Measurements from ENCODE around the gene PFKFB3. TPM values are rescaled to one million over a fixed set of nuclear protein-coding genes. Genes with fewer than 3 reads are reported as not detected.
A peak's percentile ranks its signal among the peaks of the same experiment; 100 is the strongest.

Gene PFKFB3
- total and polyA plus RNA-seq, 4 donors = 24.9 to 54.8 (median 39.3) TPM

- H3K4me3 ChIP-seq (ENCODE audit: low read depth, low read length) = no peak overlapping the region
- H3K4me1 ChIP-seq (ENCODE audit: control insufficient read depth, insufficient read depth, low read length) = peaks cover 16% of the 10 kb centered on the region
- peaks cover 13% of the 10 kb centered on the region for H3K27me3 ChIP-seq (ENCODE audit: control insufficient read depth, insufficient read depth, low read length)
- no peaks in the 10 kb centered on the region for H3K36me3 ChIP-seq (ENCODE audit: control insufficient read depth, insufficient read depth, low read length)
- H3K9me3 ChIP-seq (ENCODE audit: control insufficient read depth, insufficient read depth, low read length) = no peaks in the 10 kb centered on the region
- no peak overlapping the region for H3K27ac ChIP-seq (ENCODE audit: low read depth, low read length)
- DNase-seq (ENCODE audit: low read depth in 4 of 6, low spot score in 6 of 6) = no peak
- WGBS (ENCODE audit: insufficient coverage) = 80% methylated on average over 3 of the region's 6 CpGs
Observed at GRCh38 chr10:6198171-6198570, 4.6 kb upstream of the PFKFB3 start.

GRCh38 chr10:6199131-6199733 is 3.5 kb upstream of the PFKFB3 start:
- Histone ChIP-seq H3K9me3 (ENCODE audit: control insufficient read depth, insufficient read depth, low read length) (no peaks in the 10 kb centered on the region), H3K27ac (ENCODE audit: low read depth, low read length) (no peak overlapping the region), H3K36me3 (ENCODE audit: control insufficient read depth, insufficient read depth, low read length) (peaks cover 2% of the 10 kb centered on the region), H3K4me3 (ENCODE audit: low read depth, low read length) (no peak overlapping the region), H3K27me3 (ENCODE audit: control insufficient read depth, insufficient read depth, low read length) (peaks cover 13% of the 10 kb centered on the region), H3K4me1 (ENCODE audit: control insufficient read depth, insufficient read depth, low read length) (peaks cover 23% of the 10 kb centered on the region)
- 93% methylated on average over 1 of the region's 6 CpGs for WGBS (ENCODE audit: insufficient coverage)
- DNase-seq (ENCODE audit: low read depth in 4 of 6, low spot score in 6 of 6) = no peak

GRCh38 chr10:6200440-6200733 is 2.3 kb upstream of the PFKFB3 start:
- Histone ChIP-seq H3K27ac (ENCODE audit: low read depth, low read length) (no peak overlapping the region), H3K4me3 (ENCODE audit: low read depth, low read length) (no peak overlapping the region), H3K9me3 (ENCODE audit: control insufficient read depth, insufficient read depth, low read length) (no peaks in the 10 kb centered on the region), H3K36me3 (ENCODE audit: control insufficient read depth, insufficient read depth, low read length) (peaks cover 3% of the 10 kb centered on the region), H3K4me1 (ENCODE audit: control insufficient read depth, insufficient read depth, low read length) (peaks cover 31% of the 10 kb centered on the region), H3K27me3 (ENCODE audit: control insufficient read depth, insufficient read depth, low read length) (peaks cover 13% of the 10 kb centered on the region)
- no CpG with 5 or more reads among the region's 6 CpGs for WGBS (ENCODE audit: insufficient coverage)
- DNase-seq (ENCODE audit: low read depth in 4 of 6, low spot score in 6 of 6) = no peak

- Histone ChIP-seq H3K4me3 (ENCODE audit: low read depth, low read length) (peak overlapping the region; percentile 32), H3K9me3 (ENCODE audit: control insufficient read depth, insufficient read depth, low read length) (no peaks in the 10 kb centered on the region), H3K4me1 (ENCODE audit: control insufficient read depth, insufficient read depth, low read length) (peaks cover 33% of the 10 kb centered on the region), H3K27me3 (ENCODE audit: control insufficient read depth, insufficient read depth, low read length) (peaks cover 13% of the 10 kb centered on the region), H3K36me3 (ENCODE audit: control insufficient read depth, insufficient read depth, low read length) (peaks cover 3% of the 10 kb centered on the region), H3K27ac (ENCODE audit: low read depth, low read length) (no peak overlapping the region)
- DNase-seq (ENCODE audit: low read depth in 4 of 6, low spot score in 6 of 6) = peak in 2 of 6 donors; percentile 53 to 77
- under 1% methylated on average over 48 of the region's 59 CpGs for WGBS (ENCODE audit: insufficient coverage)
Observed at GRCh38 chr10:6200734-6201515, 1.8 kb upstream of the PFKFB3 start.

GRCh38 chr10:6201516-6201975 is 1.2 kb upstream of the PFKFB3 start:
- Histone ChIP-seq H3K4me3 (ENCODE audit: low read depth, low read length) (peak overlapping the region; percentile 59), H3K9me3 (ENCODE audit: control insufficient read depth, insufficient read depth, low read length) (no peaks in the 10 kb centered on the region), H3K27ac (ENCODE audit: low read depth, low read length) (no peak overlapping the region), H3K4me1 (ENCODE audit: control insufficient read depth, insufficient read depth, low read length) (peaks cover 33% of the 10 kb centered on the region), H3K27me3 (ENCODE audit: control insufficient read depth, insufficient read depth, low read length) (peaks cover 13% of the 10 kb centered on the region), H3K36me3 (ENCODE audit: control insufficient read depth, insufficient read depth, low read length) (peaks cover 3% of the 10 kb centered on the region)
- WGBS (ENCODE audit: insufficient coverage) = 0% methylated on average over 50 of the region's 50 CpGs
- DNase-seq (ENCODE audit: low read depth in 4 of 6, low spot score in 6 of 6) = peak in 2 of 6 donors; percentile 82 to 88

- H3K4me1 ChIP-seq (ENCODE audit: control insufficient read depth, insufficient read depth, low read length) = peaks cover 33% of the 10 kb centered on the region
- WGBS (ENCODE audit: insufficient coverage) = 2% methylated on average over 21 of the region's 29 CpGs
- peaks cover 13% of the 10 kb centered on the region for H3K27me3 ChIP-seq (ENCODE audit: control insufficient read depth, insufficient read depth, low read length)
- H3K27ac ChIP-seq (ENCODE audit: low read depth, low read length) = no peak overlapping the region
- peaks cover 3% of the 10 kb centered on the region for H3K36me3 ChIP-seq (ENCODE audit: control insufficient read depth, insufficient read depth, low read length)
- DNase-seq (ENCODE audit: low read depth in 4 of 6, low spot score in 6 of 6) = no peak
- H3K4me3 ChIP-seq (ENCODE audit: low read depth, low read length) = peak overlapping the region; percentile 59
- H3K9me3 ChIP-seq (ENCODE audit: control insufficient read depth, insufficient read depth, low read length) = no peaks in the 10 kb centered on the region
Observed at GRCh38 chr10:6202098-6202683, 541 bp upstream of the PFKFB3 start.

GRCh38 chr10:6203331-6204062 is 765 bp downstream of the PFKFB3 start:
- Histone ChIP-seq H3K27me3 (ENCODE audit: control insufficient read depth, insufficient read depth, low read length) (peaks cover 13% of the 10 kb centered on the region), H3K4me1 (ENCODE audit: control insufficient read depth, insufficient read depth, low read length) (peaks cover 38% of the 10 kb centered on the region)
- WGBS (ENCODE audit: insufficient coverage) = under 1% methylated on average over 70 of the region's 76 CpGs

GRCh38 chr10:6204063-6204340 is 1.3 kb downstream of the PFKFB3 start:
- peak in 1 of 6 donors; percentile 58 for DNase-seq (ENCODE audit: low read depth in 4 of 6, low spot score in 6 of 6)
- Histone ChIP-seq H3K9me3 (ENCODE audit: control insufficient read depth, insufficient read depth, low read length) (no peaks in the 10 kb centered on the region), H3K36me3 (ENCODE audit: control insufficient read depth, insufficient read depth, low read length) (peaks cover 3% of the 10 kb centered on the region), H3K27me3 (ENCODE audit: control insufficient read depth, insufficient read depth, low read length) (peaks cover 13% of the 10 kb centered on the region), H3K27ac (ENCODE audit: low read depth, low read length) (peak overlapping the region; percentile 35), H3K4me3 (ENCODE audit: low read depth, low read length) (peak overlapping the region; percentile 66), H3K4me1 (ENCODE audit: control insufficient read depth, insufficient read depth, low read length) (peaks cover 43% of the 10 kb centered on the region)
- 1% methylated on average over 28 of the region's 28 CpGs for WGBS (ENCODE audit: insufficient coverage)

More at GRCh38 chr10:6203331-6204062, 765 bp downstream of the PFKFB3 start:
- peak in 3 of 6 donors; percentile 38 to 90 (median 85) for DNase-seq (ENCODE audit: low read depth in 4 of 6, low spot score in 6 of 6)
- no peaks in the 10 kb centered on the region for H3K9me3 ChIP-seq (ENCODE audit: control insufficient read depth, insufficient read depth, low read length)
- peak overlapping the region; percentile 66 for H3K4me3 ChIP-seq (ENCODE audit: low read depth, low read length)
- H3K36me3 ChIP-seq (ENCODE audit: control insufficient read depth, insufficient read depth, low read length) = peaks cover 3% of the 10 kb centered on the region
- peak overlapping the region; percentile 93 for H3K27ac ChIP-seq (ENCODE audit: low read depth, low read length)

- Histone ChIP-seq H3K27ac (ENCODE audit: low read depth, low read length) (peak overlapping the region; percentile 35), H3K4me1 (ENCODE audit: control insufficient read depth, insufficient read depth, low read length) (peaks cover 44% of the 10 kb centered on the region), H3K9me3 (ENCODE audit: control insufficient read depth, insufficient read depth, low read length) (no peaks in the 10 kb centered on the region), H3K27me3 (ENCODE audit: control insufficient read depth, insufficient read depth, low read length) (peaks cover 13% of the 10 kb centered on the region), H3K4me3 (ENCODE audit: low read depth, low read length) (peak overlapping the region; percentile 66), H3K36me3 (ENCODE audit: control insufficient read depth, insufficient read depth, low read length) (peaks cover 3% of the 10 kb centered on the region)
- WGBS (ENCODE audit: insufficient coverage) = 9% methylated on average over 18 of the region's 24 CpGs
- DNase-seq (ENCODE audit: low read depth in 4 of 6, low spot score in 6 of 6) = peak in 2 of 6 donors; percentile 38 to 63
Observed at GRCh38 chr10:6204341-6205191, 1.8 kb downstream of the PFKFB3 start.

Data from spinal cord (tissue), 10 donors.